ENCODE results near the gene LYZL1.
"Not testable (repeated sequence)": the region's sequence is repeated elsewhere in the genome, so short reads cannot be mapped to it uniquely, and the experiment has no call there.

LYZL1 gene

DNA sequence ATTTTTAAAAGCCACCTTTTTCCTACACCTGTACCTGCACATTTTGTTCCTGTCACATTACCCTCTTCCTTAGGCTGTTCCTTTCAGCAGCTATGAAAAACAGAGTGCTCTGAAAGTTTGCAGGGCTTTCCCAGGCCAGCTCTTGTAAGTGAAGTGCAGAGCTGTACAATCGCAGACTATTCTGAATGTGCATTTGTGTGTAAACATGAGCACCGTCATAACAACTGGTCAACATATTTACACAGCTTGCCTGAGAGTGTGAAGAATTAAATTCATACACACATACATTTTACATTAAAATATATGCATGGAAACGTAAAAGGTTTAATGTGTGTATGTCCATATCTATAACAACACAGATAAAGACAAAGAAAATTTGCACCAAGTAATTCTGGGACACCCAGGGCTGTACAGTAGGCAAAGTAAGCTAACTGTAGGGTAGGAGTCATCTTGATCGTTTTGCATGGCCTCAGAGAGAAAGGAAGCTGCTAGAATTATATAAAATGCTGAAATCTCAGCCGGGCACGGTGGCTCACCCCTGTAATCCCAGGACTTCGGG, 23.6 kb upstream of the LYZL1 start:
- no peak for DNase-seq

DNA sequence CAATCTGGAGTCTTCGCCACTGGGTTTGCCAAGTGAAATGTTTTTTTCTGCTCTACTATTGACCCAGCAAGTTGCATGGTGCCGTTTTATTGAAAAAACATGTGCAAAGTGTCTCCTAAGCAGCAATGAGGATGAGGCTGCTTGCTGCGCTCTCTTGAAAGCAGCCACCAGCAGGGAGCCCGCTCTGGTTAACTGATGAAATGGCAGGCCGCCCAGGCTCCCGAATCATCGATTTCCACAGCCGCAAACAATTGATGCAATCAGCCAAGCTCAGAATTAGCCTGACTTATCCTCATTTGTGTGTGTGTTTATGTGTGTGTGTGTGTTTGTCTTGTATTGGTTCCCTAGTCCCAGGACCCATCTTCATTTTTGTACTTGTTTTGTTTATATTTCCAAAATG, 22.2 kb upstream of the LYZL1 start:
- no peak for DNase-seq

DNA sequence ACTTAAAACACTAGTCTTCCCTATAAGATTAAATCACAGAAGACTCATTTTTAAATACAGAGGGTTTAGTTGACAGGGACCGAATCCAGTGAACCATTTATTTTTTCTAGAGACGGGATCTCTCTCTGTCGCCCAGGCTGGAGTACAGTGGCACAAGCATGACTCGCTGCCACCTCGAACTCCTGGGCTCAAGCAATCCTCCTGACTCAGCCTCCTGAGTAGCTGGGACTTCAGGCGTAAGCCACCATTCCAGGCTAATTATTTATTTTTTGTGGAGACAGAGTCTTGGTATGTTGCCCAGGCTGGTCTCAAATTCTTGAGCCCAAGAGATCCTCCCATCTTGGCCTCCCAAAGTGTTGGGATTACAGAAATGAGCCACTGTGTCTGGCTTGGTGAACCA, 20.9 kb upstream of the LYZL1 start:
- DNase-seq, result no peak

DNA sequence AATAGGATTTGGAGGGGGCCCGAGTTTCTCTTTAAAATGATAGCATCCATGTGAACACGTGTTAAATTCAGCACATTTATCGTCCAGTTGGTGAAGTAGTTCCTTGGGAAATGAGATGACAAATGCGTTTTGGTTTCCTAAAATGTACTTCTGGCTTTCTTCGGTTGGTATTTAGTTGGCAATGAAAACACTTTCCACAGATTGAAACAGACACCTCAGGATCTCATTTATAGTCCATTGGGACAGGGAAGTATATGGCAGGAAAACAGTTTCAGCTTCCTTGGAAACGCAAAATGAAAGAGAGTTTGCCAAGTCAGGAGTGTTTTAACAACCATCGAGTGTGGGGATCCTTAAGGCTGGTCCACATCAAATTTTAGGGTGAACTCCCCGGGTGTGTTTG, 19.4 kb upstream of the LYZL1 start:
- no peak for DNase-seq

DNA sequence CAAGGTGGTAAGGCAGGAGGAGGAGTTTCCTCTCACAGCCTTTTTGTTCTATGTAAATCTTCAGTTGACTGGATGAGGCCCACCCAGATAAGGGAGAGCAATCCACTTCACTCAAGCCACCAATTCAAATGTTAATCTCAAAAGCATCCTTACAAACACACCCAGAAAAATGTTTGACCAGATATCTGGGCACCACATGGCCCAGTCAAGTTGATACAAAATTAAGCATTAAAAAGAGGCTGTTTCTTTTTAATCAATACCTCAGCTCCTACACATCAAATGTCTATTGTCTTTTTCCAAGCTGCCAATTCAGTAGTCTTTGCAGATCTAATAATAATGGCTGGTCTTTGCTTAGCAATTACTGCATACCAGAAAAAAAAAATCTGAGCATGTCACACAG, 18.0 kb upstream of the LYZL1 start:
- no peak for DNase-seq

DNA sequence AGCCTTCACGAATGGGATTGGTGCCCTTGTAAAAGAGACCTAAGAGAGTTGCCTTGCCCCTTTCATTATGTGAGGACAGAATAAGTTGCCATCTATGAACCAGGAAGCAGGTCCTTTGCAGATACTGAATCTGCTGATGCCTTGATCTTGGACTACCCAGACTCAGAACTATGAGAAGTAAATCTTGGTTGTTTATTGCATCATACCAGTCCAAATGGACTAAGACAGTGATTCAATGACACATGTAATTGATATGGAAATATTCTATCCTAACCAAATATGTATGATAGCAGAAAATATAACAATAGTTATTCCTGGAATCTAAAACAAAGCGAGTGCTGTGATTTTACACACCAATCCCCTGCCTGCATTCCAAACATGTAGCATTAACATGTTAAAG, 17.0 kb upstream of the LYZL1 start:
- DNase-seq, result no peak

DNA sequence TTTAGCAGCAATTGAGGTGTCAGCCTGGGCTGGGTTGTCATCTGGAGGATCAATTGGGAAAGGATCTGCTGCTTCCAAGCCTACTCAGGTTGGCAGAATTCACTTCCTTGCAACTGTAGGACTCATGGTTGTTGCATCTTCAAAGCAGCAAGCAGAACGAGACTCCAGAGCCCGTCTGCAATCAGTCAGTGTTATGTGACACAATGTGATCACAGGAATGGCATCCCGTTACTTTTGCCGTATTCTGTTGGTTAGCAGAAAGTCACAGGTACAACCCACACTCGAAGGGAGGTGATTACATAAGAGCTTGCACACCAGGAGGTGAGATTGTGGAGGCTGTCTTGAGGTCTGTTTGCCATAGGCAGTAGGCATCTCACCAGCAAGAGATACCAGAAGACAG, 15.4 kb upstream of the LYZL1 start:
- DNase-seq, result no peak

DNA sequence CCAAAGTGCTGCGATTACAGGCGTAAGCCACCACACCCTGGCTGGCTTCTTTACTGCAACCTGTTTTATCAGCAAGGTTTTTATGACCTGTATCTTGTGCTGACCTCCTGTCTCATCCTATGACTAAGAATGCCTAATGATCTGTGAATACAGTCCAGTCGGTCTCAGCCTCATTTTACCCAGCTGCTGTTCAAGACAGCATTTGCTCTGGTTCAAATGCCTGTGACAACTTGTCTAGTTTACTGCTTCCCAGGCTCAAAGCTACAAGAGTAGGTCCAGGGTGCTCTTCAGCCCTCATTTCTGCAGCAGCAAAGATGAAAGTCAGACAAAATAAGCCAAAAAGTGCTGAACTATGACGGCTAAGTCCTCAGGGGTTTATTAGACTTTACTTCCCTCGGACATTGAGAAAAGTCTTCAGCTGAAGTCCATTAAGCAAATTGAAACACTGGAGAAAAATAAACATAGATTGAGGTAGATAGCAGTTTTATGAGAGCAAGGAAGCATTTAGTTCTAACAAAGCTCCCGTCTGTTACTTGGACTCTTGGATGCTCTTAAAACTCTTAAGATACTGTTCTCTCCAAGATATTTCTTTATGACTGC, 12.5 kb upstream of the LYZL1 start:
- no peak for DNase-seq

DNA sequence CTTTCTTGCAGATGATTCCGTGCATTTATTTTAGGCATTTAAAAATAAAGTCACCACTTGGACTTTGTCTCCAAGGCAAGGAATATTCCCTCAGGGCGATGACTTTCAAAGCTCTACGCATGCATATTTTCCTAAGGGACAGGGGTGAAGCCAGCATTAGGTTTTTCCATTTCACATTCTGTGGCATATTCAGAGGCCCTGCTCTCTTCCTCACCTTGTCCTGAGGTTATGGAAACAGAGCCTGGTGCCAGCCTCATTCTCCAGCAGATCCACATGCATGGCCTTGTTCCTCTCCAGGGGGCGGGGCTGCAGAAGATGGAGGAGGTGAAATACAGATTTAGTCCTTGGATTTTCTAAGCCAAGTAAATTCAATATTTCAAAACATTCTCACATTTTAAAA, 11.6 kb upstream of the LYZL1 start:
- DNase-seq, result no peak

DNA sequence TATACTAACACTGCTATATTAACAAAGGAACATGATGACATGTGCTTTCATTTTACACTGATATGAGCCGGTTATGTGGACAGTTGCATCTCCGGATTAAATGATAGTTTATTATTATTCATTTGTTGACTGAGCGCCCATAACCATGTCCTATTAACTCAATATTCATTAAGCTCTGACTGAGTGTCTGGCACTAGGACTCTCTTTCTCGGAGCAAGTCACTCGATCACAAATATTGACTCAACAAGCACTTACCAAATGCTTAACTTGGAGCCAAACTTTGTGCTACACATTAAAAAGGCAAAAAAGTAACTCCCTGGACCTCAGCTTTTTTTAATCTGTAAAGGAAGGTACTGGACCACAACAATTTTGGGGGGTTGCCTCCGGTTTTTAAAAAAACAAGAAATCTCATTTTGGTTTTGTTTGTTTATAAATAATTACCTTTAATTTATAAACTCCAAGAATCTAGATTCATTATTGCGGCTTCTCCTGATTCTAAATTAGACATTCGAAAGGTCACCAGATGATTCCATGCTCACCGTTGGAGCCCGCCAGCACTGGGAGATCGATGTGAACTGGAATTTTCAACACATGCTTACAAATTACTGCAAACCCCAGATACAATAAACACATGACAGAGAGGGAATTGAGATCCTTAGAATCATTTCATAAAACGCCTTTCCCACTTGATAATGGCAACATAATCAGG, 8.9 kb upstream of the LYZL1 start:
- no peak for DNase-seq

DNA sequence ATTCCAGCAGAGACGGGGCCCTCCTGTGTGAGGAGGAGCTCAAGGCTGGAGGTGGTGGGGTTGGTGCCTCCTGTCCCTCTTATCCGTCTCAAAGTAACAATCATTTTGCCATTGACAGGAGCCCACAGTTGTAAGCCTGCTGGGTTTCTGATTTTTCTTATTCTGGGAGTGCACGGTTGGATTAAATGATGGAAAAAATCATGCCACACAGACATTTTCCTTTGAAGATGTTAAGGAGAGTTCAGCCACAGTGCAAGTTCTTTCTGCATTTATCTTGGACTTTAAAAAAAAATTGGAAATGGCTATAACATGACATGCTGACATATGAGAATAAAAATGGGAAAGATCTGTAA, 8.4 kb upstream of the LYZL1 start:
- no peak for DNase-seq

DNA sequence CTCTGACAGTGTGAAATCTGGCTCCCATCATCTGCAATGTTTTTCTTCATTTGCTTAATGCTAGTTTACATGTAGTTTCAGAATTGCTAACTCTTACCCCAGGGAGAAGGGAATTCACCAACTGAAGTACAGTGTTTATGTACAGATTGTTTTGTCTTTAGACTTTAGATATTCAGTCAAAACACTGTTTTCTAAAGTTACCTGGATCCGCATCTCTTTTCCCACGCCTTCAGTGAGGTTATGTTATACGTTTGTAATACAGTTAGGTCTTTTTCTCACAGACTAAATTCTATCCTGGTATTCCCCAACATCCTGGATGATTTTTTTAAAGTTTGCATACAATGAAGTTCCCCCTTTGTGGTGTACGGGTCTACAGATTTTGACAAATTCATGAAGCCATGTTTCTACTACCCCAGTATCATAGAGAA, 3.2 kb upstream of the LYZL1 start:
- no peak for DNase-seq

DNA sequence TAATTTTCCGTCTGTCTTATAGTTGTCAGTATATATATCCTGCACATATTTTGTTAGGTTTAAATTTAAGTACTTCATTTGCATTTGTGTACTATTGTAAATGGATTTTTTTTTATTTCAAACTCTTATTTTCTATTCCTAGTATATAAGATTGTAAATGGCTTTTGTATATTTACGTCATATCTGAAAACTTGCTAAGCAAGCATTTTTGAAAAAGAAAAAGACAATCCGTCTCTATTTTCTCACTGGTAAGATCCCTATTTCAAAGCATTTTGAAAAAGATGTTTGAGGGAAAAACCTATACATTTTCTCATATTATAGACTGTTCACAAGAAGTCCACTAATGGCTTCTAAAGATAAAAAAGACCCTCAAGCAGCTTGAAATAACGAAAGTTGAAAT, 1.2 kb upstream of the LYZL1 start:
- DNase-seq, result no peak

DNA sequence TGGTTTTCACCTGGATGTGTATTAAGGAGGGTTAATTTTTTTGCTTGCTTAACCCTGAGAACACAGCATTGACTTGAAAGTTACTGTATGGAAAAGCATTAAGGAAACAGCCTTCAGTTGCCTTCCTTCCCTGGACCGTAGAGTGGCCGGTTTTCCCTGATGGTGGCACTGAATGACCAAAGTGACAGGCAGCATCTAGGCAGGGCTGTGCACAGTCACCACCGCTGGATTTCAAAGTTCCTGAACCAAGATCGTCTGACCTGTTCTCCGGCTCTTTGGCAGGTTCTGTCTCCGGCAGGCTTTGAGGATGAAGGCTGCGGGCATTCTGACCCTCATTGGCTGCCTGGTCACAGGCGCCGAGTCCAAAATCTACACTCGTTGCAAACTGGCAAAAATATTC, 2.7 kb downstream of the LYZL1 start:
- DNase-seq, result not testable (repeated sequence)

DNA sequence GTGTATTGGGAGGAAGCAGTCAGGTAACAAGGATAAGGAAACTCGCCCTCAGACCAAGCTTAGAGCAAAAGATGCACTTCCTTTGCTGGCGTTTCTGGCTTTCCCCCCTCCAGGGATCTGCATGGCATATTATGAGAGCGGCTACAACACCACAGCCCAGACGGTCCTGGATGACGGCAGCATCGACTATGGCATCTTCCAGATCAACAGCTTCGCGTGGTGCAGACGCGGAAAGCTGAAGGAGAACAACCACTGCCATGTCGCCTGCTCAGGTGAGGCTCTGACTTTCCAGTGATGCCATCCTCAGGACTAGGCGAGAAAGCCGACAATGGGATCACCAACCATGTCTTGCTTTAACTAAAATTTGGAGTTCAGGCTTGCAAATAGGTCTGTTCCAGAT, 3.5 kb downstream of the LYZL1 start:
- not testable (repeated sequence) for DNase-seq

DNA sequence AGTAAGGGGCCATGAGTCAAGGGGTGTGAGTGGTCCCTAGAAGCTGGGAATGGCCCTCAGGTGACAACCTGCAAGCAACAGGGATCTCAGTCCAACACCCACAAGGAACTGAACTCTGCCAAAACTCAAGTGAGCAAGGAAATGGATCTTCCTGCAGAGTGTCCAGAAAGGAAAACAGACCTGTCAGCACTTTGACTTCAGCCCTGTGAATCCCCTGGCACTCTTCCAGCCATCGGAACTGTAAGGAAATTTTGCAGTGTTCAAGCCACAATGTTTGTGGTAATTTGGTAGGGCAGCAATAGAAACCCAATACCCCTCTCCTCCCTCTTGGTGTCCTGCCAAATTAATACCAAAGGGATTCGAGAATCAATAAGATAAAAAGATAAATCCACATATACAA, 6.9 kb downstream of the LYZL1 start:
- no peak for DNase-seq

DNA sequence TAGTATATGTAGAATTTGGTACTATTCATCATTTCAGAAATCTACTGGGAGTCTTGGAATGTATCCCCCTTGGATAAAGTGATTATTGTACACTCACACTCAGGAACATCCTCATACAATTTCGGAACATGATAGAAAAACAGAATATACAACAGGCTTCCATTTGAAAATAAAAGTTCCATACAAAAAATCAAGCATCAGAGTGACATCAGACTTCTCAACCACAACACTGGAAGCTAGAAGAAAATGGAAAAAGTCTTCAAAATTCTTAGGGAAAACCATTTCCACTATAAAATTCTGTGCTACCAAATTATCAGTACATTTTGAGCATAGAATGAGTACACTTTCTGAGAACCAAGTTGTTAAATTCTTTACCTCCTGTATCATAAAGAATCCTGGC, 8.8 kb downstream of the LYZL1 start:
- DNase-seq, result no peak

DNA sequence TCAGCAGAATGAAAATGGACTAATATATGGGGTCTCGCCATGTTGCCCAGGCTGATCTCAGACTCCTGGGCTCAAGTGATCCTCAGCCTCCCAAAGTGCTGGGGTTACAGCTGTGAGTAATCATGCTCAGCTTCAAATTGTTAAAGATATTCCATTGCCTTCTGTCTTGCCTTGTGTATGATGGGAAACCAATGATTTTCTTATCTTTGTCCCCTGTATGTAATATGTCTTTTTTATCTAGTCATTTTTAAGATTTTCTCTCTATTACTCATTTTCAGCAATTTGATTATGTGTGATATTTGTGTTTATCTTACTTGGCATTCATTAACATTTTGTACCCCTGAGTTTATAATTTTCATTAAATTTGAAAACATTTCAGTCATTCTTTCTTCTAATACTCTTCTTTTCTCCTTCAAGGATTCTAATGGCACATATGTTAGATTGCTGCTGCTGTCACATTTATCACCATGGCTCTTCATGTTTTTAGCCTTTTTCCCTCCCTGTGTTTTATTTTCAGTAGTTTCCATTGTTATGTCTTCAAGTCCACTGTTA, 12.6 kb downstream of the LYZL1 start:
- no peak for DNase-seq

DNA sequence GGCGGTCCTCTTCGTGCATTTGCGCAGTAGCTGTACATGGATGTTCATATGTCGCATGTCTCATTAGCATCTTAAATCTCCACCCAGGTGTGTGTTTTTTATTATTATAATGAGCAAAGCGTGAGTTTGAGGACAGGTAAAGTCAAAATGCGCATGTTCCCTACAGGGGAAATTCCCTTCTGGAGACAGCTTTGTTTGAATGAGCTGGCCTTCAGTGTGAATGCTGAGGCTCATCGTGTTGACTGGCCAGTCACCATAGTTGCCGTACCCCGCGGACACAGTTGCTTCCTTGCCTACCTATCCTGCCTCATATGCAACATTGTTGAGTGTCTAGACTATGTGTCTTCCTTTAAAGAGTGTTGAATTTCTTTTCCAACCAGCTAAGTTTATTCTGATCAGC, 13.6 kb downstream of the LYZL1 start:
- DNase-seq, result no peak

DNA sequence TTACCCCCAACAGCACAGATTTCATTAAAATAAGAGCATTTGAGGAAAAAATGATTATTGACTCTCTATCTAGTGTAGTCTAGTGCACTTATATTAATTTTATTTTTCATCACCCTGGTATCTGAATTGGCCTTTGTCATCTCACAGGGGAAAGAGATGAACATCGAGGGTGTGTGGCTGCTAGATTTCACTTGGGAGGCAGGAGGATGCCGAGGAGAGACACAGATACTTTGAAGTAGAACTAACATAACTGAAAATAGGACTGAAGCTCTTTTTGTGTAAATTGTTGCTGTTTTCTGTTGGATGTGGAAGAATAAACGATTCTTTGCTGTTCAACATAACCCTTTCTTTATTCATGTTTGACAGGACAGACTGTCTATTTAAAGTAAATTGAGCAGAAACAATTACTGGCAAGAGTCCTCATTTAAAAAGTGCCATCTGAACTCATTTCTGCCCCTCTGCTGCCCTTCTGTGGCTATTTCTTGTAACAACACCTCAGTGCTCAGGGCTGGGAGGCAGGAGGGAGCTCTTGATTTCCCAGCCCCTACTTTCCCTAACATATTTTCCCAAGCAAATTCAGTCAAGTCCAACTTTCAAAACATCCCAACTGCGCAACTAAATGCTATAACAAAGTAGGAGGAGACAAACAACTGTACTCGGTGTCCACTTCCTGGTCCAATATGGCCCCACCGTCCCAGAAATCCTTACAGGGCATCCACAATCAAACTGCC, 15.6 kb downstream of the LYZL1 start:
- DNase-seq, result peak in 1 of 2 donors; percentile 6

DNA sequence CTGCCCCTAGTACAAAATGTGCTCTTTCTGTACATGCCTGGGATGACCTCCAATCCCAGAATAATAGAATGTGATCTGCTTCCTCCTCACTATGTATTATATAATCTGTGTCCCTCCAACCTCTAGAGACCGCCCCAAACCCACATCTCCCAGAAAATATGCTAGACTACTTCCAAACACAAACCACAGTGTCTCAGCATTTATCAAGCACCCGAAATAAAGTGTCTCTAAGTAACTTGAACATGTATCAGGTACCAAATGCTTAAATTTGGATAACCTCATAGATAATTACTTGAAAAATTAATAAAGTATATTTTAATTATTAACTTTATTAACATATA, 16.1 kb downstream of the LYZL1 start:
- DNase-seq, result no peak

DNA sequence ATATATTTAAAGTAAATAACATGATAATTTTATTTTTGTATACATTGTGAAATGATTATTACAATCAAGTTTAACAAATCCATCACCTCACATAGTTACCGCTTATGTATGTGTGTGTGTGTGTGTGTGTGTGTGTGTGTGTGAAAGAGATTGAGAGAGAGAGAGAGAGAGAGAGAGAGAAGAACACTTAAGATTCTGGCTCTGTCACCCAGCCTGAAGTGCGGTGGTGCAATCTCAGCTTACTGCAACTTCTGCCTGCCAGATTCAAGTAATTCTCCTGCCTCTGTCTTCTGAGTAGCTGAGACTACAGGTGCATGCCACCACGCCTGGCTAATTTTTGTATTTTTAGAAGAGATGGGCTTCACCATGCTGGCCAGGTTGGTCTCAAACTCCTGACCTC, 17.8 kb downstream of the LYZL1 start:
- DNase-seq, result no peak

DNA sequence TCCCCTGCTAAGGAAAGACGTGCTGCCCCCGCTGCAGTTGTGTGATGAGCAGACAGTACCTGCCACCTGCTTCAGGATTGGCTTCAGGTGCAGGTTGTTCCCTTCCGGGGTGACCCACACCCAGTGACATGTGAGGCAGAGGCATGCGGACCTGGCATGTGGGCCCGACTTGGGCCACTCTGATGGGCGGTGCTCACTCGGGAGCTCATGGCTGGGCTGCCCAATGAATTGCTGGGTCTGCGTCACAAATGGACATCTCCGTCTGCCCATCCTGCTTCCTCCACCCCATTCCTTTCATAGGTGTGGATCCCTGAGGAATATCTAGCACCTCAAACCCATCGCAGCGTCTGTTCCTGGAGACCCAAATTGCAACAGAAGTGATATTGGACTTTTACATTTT, 19.3 kb downstream of the LYZL1 start:
- DNase-seq, result not testable (repeated sequence)

DNA sequence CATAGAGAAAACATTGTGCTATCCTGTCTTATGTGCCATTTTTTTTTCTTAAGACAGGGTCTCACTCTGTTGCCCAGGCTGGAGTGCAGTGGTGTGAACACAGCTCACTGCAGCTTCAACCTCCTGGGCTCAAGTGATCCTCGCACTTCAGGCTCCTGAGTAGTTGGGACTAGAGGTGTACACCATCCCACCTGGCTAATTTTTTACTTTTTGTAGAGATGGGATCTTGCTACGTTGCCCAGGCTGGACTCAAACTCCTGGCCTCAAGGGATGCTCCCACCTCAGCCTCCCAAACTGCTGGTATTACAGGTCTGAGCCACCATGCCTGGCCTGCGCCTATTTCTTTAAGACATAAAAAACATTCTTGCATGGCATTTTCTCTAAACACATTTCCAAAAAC, 20.6 kb downstream of the LYZL1 start:
- DNase-seq, result no peak
